ENCODE results near the gene GGTLC2.

Gene GGTLC2

GRCh38 chr22:22692707-22693530 lies 48.5 kb downstream of the GGTLC2 start:
- TF ChIP-seq SIN3A (IDR thresholded peaks at IDR 0.05; ENCODE audit: borderline replicate concordance, insufficient read depth, low read length) (no peak), POLR2AphosphoS5 (IDR thresholded peaks at IDR 0.05; ENCODE audit: low read depth, low read length) (no peak), FOXP2 (optimal IDR thresholded peaks at IDR 0.05; ENCODE audit: borderline replicate concordance, extremely low read depth, extremely low read length, insufficient read depth) (no peak), TAF1 (IDR thresholded peaks at IDR 0.05; ENCODE audit: borderline replicate concordance, insufficient read depth, low read length) (no peak)

GRCh38 chr22:22693531-22693884 lies 49.1 kb downstream of the GGTLC2 start:
- no peak for TF ChIP-seq TAF1 (IDR thresholded peaks at IDR 0.05; ENCODE audit: borderline replicate concordance, insufficient read depth, low read length)
- no peak for TF ChIP-seq REST (IDR thresholded peaks at IDR 0.05; ENCODE audit: insufficient read depth in 1 of 2, low read depth in 2 of 2, low read length in 2 of 2)
- no peak for TF ChIP-seq FOXP2 (optimal IDR thresholded peaks at IDR 0.05; ENCODE audit: borderline replicate concordance, extremely low read depth, extremely low read length, insufficient read depth)
- no peak for TF ChIP-seq POLR2AphosphoS5 (IDR thresholded peaks at IDR 0.05; ENCODE audit: low read depth, low read length)
- TF ChIP-seq SIN3A (IDR thresholded peaks at IDR 0.05; ENCODE audit: borderline replicate concordance, insufficient read depth, low read length), result no peak

GRCh38 chr22:22694106-22694505 lies 49.7 kb downstream of the GGTLC2 start:
- TF ChIP-seq TAF1 (IDR thresholded peaks at IDR 0.05; ENCODE audit: borderline replicate concordance, insufficient read depth, low read length), result no peak
- no peak for TF ChIP-seq REST (IDR thresholded peaks at IDR 0.05; ENCODE audit: insufficient read depth in 1 of 2, low read depth in 2 of 2, low read length in 2 of 2)
- TF ChIP-seq POLR2AphosphoS5 (IDR thresholded peaks at IDR 0.05; ENCODE audit: low read depth, low read length), result no peak
- TF ChIP-seq SIN3A (IDR thresholded peaks at IDR 0.05; ENCODE audit: borderline replicate concordance, insufficient read depth, low read length), result no peak
- TF ChIP-seq FOXP2 (optimal IDR thresholded peaks at IDR 0.05; ENCODE audit: borderline replicate concordance, extremely low read depth, extremely low read length, insufficient read depth), result no peak

GRCh38 chr22:22696104-22696503 lies 51.7 kb downstream of the GGTLC2 start:
- TF ChIP-seq REST (IDR thresholded peaks at IDR 0.05; ENCODE audit: insufficient read depth in 1 of 2, low read depth in 2 of 2, low read length in 2 of 2), result no peak
- no peak for TF ChIP-seq TAF1 (IDR thresholded peaks at IDR 0.05; ENCODE audit: borderline replicate concordance, insufficient read depth, low read length)
- TF ChIP-seq POLR2AphosphoS5 (IDR thresholded peaks at IDR 0.05; ENCODE audit: low read depth, low read length), result no peak
- no peak for TF ChIP-seq SIN3A (IDR thresholded peaks at IDR 0.05; ENCODE audit: borderline replicate concordance, insufficient read depth, low read length)
- TF ChIP-seq FOXP2 (optimal IDR thresholded peaks at IDR 0.05; ENCODE audit: borderline replicate concordance, extremely low read depth, extremely low read length, insufficient read depth), result no peak

All from PFSK-1 (cell line).